ENCODE measurements around the gene EXTL1. TPM values are rescaled to one million over a fixed set of nuclear protein-coding genes. Genes with fewer than 3 reads are reported as not detected.

The EXTL1 gene
- total RNA-seq, 6 experiments from 2014 or later, result 0.06 to 0.19 TPM; not detected in 4

DNA sequence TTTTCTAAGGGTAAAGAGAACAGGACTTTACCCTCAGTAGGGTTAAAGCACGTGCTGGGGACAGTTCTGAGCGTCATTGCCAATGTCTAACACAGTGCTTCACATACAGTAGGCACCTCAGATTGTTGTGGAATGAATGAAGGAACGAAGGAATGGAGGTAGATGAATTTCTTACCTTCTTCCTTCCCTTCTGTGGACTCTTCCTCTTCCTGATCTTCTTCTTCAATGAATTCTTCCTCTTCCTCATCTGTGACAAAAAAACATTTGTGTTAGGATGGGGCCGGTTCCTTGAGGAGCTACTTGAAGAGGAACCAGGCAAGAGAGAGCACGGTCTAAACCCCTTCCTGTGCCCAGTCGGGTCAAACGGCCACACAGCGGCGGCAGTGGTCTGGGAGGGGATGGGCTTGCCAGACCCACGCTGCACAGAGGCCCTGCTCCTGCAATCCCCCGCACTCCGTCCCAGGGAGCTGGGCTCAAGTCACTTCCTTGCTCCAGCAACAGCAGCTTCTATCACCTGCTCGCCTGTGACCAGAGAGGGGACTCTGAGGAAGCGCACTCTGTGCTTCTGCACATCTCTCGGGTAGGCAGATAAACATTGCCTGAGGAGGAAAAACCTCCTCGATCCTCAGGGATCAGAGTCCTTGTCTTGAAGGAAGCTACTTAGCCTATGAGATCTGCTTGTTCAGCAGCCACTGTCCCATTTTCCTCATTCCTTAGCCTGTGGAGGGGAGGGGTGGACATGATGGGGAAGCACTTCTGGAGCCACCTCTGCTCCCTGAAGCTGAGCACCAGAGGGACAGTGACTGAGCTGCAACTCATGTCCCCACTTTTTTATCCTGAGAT lies 32.4 kb downstream of the EXTL1 start:
- no peaks in the 10 kb centered on the region for H3K27me3 ChIP-seq
- DNase-seq, result no peak
- no peak overlapping the region for H3K4me3 ChIP-seq
- H3K9me3 ChIP-seq, result no peaks in the 10 kb centered on the region
- WGBS (ENCODE audit: insufficient coverage, low coverage, low lambda C conversion rate, missing lambda C conversion rate), result 24% methylated on average over 12 of the region's 16 CpGs
- H3K4me1 ChIP-seq, result no peaks in the 10 kb centered on the region
- H3K36me3 ChIP-seq, result no peaks in the 10 kb centered on the region
- no peak overlapping the region for H3K27ac ChIP-seq
- peak in 3 of 4 donors; percentile 25 to 45 (median 38) for ATAC-seq
- TF ChIP-seq POLR2A (IDR thresholded peaks at IDR 0.05), result no peak
- TF ChIP-seq, protein P1, sequence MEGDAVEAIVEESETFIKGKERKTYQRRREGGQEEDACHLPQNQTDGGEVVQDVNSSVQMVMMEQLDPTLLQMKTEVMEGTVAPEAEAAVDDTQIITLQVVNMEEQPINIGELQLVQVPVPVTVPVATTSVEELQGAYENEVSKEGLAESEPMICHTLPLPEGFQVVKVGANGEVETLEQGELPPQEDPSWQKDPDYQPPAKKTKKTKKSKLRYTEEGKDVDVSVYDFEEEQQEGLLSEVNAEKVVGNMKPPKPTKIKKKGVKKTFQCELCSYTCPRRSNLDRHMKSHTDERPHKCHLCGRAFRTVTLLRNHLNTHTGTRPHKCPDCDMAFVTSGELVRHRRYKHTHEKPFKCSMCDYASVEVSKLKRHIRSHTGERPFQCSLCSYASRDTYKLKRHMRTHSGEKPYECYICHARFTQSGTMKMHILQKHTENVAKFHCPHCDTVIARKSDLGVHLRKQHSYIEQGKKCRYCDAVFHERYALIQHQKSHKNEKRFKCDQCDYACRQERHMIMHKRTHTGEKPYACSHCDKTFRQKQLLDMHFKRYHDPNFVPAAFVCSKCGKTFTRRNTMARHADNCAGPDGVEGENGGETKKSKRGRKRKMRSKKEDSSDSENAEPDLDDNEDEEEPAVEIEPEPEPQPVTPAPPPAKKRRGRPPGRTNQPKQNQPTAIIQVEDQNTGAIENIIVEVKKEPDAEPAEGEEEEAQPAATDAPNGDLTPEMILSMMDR (IDR thresholded peaks at IDR 0.05), result no peak
- intact Hi-C loops (cut with DNase I), result no loop called here

DNA sequence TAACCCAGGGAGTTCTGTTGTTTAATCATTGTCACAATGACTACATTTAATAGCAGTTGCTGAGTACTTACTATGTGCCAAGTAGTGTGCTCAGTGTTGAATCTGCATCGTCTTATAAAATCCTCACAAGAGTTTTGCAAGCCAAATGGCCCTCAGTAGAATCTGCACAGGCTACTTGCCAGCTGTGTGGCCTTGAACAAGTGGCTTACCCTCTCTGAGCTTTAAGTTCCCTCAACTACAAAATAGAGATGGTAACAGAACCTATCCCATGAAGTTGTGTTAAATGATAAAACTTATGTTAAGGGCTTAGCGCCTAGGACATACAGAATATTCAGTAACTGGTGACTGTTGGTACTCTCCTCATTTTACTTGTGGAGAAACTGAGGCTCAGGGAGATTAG lies 33.5 kb downstream of the EXTL1 start:
- TF ChIP-seq POLR2A (IDR thresholded peaks at IDR 0.05), result no peak
- TF ChIP-seq, protein P1 (IDR thresholded peaks at IDR 0.05), result no peak
- Histone ChIP-seq H3K9me3 (no peaks in the 10 kb centered on the region), H3K27ac (no peak overlapping the region), H3K4me1 (no peaks in the 10 kb centered on the region), H3K36me3 (no peaks in the 10 kb centered on the region), H3K27me3 (no peaks in the 10 kb centered on the region), H3K4me3 (no peak overlapping the region)
- ATAC-seq (no peak), DNase-seq (no peak)
- intact Hi-C loops (cut with DNase I), result no loop called here
- 70% methylated on average over 2 of the region's 2 CpGs for WGBS (ENCODE audit: insufficient coverage, low coverage, low lambda C conversion rate, missing lambda C conversion rate)

DNA sequence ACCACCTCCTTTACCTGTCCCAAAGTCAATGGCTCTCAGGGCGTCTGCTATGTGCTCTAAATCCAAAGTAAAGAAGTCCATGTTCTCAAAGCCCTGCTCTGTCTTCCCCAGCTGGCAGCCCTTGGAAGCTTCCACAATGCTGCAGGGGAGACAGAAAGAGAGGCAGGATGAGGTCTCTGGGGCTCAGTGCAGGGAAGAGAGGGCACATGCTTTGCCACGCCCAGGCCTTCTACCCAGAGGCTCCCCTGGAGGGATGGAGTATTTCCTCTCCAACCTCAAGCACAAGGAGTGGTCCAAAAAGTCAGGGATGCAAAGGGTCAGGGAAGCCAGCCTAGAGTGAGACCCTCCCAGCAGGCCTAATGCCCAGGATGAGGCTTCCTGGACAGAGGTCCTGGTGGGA lies 35.6 kb downstream of the EXTL1 start:
- WGBS (ENCODE audit: insufficient coverage, low coverage, low lambda C conversion rate, missing lambda C conversion rate), result no CpG with 5 or more reads among the region's 2 CpGs

DNA sequence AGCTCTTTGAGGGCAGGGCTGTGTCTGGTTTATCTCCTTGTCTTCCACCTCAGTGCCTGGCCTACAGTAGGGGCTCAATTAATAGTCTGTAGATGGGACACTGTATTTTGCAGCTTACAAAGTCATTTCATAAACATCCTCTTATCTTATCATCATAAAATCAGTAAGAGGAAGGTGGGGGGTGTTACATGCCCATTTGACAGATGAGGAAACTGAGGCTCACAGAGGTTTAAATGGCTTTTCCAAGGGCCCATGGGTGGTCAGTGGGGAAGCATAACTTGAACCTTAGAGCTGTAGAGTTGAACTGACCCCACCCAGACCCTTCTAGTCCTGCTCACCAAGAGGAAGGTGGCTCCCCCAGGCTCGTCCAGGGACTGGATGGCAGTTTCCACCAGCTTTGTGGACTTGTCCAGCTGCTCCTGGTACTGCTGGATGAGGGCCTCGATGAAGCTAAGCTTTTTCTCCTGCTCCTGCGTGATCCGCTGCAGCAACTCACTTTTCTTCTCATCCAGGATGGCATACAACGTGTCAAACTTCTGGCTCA lies 36.5 kb downstream of the EXTL1 start:
- TF ChIP-seq, protein P1 (IDR thresholded peaks at IDR 0.05), result no peak
- H3K27me3 ChIP-seq, result no peaks in the 10 kb centered on the region
- H3K4me3 ChIP-seq, result no peak overlapping the region
- no peaks in the 10 kb centered on the region for H3K9me3 ChIP-seq
- H3K36me3 ChIP-seq, result no peaks in the 10 kb centered on the region
- WGBS (ENCODE audit: insufficient coverage, low coverage, low lambda C conversion rate, missing lambda C conversion rate), result 58% methylated on average over 2 of the region's 5 CpGs
- intact Hi-C loops (cut with DNase I), result no loop called here
- no peak for DNase-seq
- no peak for ATAC-seq
- no peak overlapping the region for H3K27ac ChIP-seq
- H3K4me1 ChIP-seq, result no peaks in the 10 kb centered on the region

More for the DNA sequence above, 35.6 kb downstream of the EXTL1 start:
- TF ChIP-seq, protein P1 (IDR thresholded peaks at IDR 0.05), result no peak
- no peak for TF ChIP-seq POLR2A (IDR thresholded peaks at IDR 0.05)
- DNase-seq (no peak), ATAC-seq (no peak)
- H3K4me1 ChIP-seq, result no peaks in the 10 kb centered on the region
- H3K27me3 ChIP-seq, result no peaks in the 10 kb centered on the region
- H3K27ac ChIP-seq, result no peak overlapping the region
- intact Hi-C loops (cut with DNase I), result no loop called here
- H3K4me3 ChIP-seq, result no peak overlapping the region
- H3K9me3 ChIP-seq, result no peaks in the 10 kb centered on the region
- H3K36me3 ChIP-seq, result no peaks in the 10 kb centered on the region
